OCI-LY1 (cell line): ENCODE results near the gene XYLT1.

Experiments used
- CTCF ChIP-seq: fragments of 200-600 bp; sonication (generic), shearing (Covaris generic); IDR thresholded peaks from 2 replicates; pipeline ENCODE4 v1.5.1; 2017; ENCODE audit warnings: mild to moderate bottlenecking, antibody characterized with exemption, low read length, moderate library complexity, mixed read lengths
- EZH2 ChIP-seq: fragments of 200-600 bp; sonication (generic), shearing (Covaris generic); IDR thresholded peaks from 2 replicates; pipeline ENCODE4 v1.8.0; 2017; ENCODE audit warnings: borderline replicate concordance, mixed run types, mild to moderate bottlenecking, antibody characterized with exemption, low read length, moderate library complexity, mixed read lengths

DNA sequence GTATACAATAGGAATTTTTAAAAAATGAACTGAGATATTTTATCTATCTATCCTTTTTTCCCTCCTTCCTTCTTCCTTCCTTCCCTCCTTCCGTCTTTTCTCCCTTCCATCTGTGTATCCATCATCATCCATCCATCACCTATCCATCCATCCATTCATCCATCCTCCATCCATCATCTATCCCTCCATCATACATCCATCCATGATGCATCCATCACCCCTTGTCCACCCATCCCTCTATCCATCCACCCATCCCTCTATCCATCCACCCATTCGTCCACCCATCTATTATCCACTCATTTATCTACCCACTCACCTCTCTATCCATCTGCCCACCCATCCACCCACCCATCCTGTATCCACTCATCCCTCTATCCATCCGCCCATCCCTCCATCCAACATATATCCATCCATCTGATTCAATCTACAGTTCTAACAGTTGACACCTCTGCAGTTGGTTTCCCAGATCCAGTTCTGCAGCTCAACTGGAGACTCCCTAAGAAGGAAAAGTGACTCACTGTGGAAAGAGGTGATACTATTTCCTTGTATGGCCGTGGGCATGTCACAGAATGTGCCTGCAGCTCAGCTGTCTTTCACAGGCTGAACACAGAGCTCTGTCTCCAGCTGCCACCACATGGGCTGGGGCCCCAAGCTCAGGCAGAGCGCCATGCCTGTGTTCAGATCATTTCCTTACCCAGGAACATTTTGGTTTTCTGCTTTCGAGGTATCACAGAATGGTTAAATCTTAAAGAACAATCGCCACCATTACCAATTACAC, 130.8 kb downstream of the XYLT1 start:
- TF ChIP-seq CTCF = no peak
- TF ChIP-seq EZH2 = no peak
